ENCODE measurements around the gene TTN.
A peak's percentile ranks its signal among the peaks of the same experiment; 100 is the strongest.

The TTN gene

DNA sequence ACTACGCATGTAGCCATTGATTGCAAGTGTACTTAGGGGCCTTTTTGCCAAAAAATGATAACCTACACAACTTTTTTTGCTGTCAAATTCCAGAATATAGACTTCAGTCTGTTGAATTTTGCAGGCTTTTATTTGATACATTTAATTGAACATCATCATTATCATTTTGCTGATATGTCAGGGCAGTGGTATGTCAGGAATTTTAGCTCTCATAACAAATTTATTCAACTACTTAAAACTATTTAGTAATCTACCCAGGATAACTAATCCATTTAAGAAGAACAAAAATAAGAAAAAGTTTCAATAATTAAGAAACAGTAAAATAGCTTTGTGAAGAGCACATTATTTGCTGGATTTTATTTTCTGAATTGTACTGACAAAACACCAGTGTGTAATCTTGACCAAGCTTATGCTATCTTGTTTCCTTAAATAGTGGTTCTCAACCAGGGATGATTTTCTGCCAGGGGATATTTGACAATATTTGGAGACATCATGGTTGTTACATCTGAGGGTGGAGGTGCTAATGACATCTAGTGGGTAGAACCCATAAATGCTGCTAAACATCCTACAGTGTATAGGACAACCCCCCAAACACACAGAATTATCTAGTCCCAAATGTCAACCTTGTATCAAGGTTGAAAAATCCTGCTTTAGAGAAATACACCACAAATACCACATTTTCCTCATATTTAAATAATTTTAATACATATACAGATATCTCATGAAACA lies 12.1 kb upstream of the TTN start:
- no peak for DNase-seq (ENCODE audit: low read depth in 1 of 2, low spot score in 1 of 2)

DNA sequence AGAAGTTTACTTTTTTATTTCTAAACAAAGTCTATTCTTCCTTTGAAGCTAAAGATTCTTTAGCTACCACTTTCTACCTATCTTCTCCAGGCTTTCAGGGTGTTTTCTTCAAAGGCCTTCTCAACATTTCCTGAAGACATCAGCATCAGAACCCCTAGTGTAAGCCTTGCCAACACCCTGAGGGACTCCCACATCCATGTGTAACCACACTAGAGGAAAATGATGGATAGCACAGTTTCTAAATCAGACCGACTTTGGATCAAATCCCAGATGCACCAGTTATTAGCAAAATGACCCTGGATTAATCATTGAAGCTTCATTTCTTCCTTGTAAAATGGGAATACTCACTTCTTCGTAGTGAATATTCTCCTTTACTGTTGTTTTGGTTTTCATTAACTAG lies 4.7 kb upstream of the TTN start:
- no peak for DNase-seq (ENCODE audit: low read depth in 1 of 2, low spot score in 1 of 2)

DNA sequence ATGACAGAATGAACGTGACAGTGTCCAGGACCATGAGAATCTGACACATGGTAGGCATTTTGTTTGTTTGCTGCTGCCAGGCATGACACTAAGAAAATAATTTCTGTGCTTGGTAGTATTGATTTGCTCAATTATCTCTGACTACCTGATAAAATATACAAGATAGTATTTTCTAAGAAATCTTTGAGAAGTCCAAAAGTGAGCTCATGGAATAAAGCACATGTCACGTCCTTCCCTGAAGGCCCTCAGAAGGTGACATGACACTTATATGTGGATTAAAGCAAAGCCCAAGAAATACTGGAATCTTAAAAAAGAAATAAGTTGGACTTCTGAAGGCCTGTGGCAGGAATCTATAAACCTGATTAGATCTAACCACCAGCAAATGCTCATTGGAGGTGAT lies 3.8 kb upstream of the TTN start:
- DNase-seq (ENCODE audit: low read depth in 1 of 2, low spot score in 1 of 2) = no peak

DNA sequence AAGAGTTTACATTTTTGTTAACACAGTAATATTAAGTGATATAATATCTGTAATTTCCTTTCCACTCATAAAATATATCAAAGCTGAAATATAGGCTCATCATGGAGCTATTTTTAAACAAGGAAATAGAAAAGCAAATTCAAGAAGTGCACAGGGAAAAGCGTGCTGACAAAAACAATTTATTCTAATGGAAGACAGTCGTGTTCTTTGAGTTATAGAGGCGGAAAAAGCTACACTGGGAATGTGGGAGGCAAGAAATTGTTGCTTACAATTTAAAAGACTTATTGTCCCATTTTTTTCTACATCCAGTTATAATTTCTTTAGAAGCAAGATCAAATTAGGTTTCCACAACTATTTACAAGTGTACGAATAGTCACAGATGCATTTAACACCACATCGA lies 3.2 kb upstream of the TTN start:
- no peak for DNase-seq (ENCODE audit: low read depth in 1 of 2, low spot score in 1 of 2)

DNA sequence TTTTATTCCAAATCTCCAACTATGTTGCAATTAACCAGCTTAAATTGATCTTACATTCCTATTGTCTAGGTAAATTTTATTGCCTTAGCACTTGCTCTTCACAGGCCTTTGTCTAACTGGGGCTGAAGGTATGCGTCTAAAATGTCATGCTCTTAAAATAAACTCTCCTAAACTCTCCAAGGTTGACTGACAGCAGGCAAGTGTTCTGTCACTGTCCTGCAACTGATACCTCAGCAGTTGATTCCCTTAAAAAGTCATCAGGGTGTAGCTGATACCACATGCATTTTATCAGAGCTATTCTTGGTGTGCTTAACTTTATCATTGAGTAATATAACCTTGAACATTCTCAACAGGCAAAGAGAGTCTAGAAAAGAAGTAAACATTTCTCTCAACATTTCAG lies 680 bp downstream of the TTN start:
- no peak for DNase-seq (ENCODE audit: low read depth in 1 of 2, low spot score in 1 of 2)

DNA sequence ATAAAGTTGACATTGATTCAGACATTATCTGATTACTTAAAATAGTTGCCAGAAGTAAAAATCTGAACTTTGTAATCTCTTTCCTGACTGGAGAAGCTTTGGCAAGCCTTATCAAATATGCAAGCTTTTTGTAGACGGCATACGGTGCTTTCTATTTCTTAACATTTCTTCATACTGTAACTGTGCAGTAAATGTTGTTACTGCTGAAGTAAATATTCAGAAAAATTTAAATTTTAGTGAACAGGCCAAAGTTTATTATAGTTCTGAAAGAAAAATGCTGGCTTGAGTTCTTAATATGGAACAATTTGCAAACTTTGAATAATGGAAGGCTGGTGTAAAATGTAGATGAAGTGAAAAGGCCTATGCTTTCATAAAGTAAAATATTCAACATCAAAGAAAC lies 1.8 kb downstream of the TTN start:
- DNase-seq (ENCODE audit: low read depth in 1 of 2, low spot score in 1 of 2) = no peak

DNA sequence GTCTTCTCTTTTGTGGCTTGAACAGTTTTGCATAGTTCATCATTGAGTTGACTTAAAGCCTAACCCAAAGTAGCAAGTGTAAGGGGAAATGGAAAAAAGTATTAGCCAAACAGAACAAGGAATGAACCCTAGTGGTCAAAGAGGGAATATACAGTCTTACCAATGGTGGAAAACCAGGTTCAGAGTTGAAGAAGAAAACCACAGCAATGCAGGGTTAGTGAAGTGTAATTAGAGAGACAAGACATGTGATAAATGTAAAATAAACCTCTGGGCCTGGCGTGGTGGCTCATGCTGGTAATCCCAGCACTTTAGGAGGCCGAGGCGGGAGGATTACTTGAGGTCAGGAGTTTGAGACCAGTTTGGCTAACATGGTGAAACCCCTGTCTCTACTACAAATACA lies 2.4 kb downstream of the TTN start:
- no peak for DNase-seq (ENCODE audit: low read depth in 1 of 2, low spot score in 1 of 2)

DNA sequence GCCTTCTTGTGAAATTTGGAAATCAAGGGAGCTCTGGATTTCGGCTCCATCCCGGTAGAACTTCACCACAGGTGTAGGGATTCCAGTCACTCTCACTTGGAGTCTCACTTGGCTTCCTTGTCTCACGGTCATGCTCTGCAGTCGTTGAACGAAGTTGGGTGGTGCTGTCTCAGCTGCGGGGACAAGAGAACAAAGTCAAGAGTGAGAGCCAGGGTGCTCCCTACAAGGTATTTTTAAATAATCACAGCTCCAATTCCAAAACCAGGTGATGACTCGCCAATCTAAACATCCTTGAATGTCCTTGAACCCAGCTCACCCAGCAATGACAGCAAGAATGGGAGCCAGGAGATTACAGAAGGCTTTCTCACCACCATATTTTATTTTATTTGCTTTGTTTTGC lies 6.7 kb downstream of the TTN start:
- DNase-seq (ENCODE audit: low read depth in 1 of 2, low spot score in 1 of 2) = no peak

DNA sequence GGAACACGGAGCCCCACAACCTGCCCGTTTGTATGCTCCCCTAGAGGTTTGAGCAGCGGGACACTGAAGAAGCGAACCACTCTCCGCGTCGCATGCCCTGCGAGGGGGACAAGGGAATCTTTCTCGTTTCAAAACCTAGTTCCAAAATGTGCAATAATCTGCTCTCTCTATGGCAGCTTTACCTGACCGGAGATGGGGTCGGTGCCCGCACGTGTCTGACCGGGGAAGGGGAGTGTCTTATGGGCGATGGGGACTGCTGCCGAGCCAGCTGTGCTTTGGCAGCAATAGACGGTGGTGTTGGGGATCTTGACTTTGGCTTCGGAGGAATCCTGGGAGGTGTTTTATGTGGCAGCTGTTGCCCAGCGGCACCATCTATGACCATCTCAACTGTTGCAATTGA lies 7.9 kb downstream of the TTN start:
- DNase-seq (ENCODE audit: low read depth in 1 of 2, low spot score in 1 of 2) = no peak

DNA sequence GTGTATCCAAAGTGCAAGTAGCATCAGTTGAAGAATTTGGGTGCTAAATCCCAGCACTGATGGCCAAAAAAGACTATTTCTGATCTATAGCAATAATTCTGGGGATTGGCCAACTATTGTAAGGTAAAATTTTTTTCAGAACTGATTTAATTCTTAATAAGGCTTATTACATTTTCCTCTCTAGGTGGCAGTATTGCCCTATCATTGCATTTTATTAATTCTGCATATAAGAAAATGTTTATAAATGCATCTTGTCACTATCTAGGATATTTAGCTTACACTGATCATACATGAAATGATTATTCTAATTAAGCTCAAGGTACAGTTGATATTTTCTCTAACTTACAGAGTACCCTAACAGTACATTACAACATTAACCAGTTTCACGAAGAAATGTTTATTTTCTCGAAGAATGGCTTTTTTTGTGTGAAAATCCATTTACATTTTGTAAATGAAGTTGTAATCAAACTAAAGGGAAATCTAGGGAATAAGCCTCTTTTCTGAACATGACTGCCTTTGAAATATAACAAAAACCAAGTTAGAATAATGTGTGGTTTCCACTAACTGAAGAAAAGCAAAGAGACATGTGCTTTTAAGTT lies 11.0 kb downstream of the TTN start:
- DNase-seq (ENCODE audit: low read depth in 1 of 2, low spot score in 1 of 2) = no peak

DNA sequence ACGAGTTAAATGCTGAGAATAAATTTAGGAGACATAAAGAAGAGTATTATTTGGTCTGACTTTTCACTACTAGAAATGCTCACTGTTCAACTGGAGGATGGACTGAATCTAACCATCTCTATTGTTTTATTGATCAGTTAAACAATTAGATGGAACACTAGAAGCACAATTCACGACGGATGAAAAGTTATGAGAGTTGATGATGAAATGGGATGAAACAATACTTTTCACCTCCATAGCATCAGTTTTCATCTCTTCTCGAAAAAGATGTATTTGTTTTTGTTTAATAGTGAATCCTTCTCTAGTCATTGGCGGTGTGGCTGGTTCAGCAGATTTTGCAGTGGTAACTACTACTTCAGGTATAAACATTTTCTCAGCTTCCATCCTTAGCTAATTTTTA lies 19.3 kb downstream of the TTN start:
- no peak for DNase-seq (ENCODE audit: low read depth in 1 of 2, low spot score in 1 of 2)

DNA sequence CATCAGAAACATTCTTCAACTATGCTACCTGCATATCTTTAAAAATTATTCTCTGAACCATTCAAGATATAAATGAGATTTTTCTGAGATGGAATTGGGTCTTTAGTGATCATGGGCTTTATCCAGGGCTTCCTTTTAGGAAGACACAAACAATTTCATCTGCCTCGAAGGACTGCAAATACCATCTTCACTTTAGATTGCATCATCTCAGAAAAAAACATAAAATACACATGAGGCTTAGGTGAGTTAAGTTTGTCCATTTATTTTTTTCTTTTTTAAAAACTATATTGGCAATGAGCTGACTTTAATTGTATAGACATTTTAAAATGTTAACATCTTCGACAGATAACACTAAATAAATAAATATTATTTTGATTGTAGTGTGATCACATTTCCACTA lies 20.1 kb downstream of the TTN start:
- no peak for DNase-seq (ENCODE audit: low read depth in 1 of 2, low spot score in 1 of 2)

DNA sequence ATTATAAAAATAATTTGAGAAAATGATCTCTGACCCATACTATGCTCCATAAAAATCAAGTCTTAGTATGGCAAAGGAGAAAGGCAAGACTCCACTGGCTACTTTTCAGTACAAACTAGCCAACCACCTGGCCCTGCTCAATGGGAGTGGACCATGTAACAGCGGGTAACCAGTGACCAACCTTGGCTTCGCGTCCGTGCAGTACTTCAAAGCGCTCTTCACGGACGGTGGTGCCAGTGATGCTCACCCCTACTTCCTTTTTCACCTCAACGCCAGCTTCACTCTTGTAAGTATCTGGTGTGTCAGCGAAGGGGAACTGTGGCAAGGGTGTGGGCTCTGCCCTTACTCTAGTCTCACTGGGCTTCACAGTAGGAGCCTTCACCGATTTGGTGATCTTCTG lies 23.3 kb downstream of the TTN start:
- no peak for DNase-seq (ENCODE audit: low read depth in 1 of 2, low spot score in 1 of 2)

DNA sequence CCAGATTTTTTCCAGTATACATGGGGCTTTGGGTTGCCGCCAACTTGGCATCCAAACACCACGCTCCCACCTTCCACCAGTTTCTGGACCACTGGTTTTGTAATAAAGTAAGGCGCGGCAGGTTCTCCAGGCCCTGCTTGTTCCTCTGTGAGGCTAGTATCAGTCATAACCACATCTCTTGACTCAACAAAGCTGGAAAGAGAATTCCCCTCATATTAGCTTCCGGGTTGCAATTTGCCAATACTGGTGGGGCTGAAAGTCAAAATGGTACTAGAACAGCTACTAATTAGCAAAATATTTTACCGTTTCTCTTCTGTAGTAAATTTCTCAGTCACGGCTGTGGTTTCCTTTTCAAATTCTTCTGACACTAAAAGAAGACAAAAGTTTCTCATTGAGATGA lies 25.0 kb downstream of the TTN start:
- DNase-seq (ENCODE audit: low read depth in 1 of 2, low spot score in 1 of 2) = no peak

DNA sequence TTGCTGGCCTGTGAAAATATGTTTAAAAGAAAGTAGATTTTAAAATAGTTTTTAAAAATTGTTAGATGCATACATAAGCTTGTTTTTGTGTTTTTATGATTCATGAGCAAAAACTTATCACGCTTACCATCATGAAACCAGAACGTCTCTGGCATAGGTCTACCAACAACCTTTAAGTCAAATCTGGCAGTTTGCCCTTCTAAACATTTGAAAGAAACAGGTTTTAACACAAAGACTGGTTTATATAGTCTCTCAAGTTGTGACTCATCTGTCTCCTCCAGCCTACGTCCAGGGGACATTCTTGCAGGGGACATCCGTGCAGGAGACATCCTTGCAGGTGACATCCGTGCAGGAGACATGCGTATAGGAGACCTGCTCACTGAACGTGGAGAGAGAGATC lies 29.6 kb downstream of the TTN start:
- no peak for DNase-seq (ENCODE audit: low read depth in 1 of 2, low spot score in 1 of 2)

DNA sequence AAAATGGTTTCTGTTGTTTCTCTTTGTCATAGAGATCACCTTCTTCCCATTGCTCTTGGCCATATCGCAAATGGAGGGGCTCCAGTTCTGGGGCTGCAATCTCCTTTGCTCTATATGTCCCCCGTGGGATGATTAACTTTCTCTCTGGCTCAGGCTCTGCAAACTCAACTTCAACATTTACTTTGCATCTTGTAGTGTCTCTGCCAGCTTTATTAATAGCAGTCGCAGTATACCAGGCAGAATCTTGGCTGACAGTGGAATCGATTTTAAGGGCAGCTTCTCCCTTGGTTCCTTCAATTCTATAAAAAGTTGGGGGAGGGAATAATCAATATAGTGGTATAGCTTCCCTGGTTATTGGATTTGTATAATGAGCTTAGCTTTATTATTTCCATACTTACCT lies 30.5 kb downstream of the TTN start:
- DNase-seq (ENCODE audit: low read depth in 1 of 2, low spot score in 1 of 2) = no peak

DNA sequence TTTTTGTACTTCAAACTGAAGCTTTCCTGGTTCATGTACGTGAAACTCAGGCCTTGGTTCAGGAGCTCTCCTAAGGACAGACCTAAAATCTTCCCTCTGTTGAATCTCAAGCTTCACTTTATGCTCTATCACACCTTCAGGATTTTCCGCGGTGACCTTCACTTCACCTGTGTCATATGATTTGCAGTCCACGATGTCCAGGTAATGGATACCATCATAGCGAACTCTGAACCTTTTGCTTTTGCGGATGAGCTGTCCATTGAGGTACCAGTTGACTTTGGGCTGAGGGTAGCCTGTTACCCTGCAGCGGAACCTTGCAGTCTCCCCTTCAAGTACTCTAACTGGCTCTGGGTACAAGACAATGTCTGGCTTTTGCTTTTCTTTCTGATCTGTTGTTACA lies 31.2 kb downstream of the TTN start:
- DNase-seq (ENCODE audit: low read depth in 1 of 2, low spot score in 1 of 2) = no peak

DNA sequence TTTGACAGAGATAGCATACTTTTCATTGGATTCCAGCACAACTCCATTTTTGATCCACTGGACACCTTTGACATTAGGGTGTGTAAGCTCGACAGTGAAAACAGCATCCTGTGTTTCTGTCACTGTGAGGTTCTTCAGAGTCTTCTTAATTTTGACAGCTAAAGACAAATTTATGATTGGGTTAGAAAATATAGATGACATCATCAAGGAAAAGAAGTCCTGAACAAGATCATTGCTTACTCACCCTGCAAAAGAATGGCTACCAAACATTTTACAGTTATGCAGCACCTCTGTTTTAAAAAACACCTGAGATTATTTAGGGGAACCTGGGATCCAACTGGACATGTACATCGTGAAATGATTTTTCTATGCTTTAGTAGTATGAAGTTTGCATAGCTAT lies 36.7 kb downstream of the TTN start:
- no peak for DNase-seq (ENCODE audit: low read depth in 1 of 2, low spot score in 1 of 2)

DNA sequence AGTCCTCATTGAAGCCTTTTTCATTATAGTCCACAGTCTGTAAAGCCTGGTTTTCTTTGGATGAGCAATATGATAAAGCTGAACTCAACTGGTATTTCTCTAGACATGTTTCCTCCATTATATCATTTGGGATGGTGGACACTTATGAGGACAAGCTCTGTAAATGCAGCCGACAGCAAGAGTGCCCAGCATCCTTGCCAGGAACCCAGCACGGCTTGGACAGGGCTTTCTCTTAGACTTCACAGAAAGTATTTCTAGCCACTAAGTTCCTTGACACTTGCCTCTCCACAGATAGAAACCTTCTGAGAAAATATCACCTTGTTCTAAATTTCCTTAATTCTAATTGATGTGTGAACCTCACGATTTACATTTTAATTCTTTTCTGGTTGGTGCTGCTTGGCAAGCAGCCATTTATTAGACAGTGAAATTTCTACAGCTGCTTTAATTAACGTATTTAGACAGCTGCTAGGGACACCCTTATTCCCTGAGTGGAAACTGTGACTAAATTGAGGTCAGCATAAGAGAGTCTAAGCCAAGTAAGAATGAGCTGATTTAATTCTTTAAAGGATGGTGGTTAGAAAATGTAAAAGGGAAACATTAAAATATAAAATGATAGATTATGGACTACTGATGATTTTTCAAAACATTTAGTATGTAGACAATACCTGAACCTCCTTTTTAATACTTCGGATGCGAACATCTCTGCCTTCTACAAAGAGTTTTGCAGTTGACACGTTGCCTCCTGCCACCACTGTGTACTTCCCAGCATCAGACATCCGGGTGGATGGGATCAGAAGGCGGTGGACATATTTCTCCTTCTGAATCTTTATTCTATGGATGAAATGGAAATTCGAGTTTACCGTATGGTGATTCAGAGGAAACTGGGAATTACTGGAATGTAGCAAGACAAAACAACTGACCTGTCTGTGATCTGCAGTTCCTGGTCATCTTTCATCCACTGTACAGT lies 39.8 kb downstream of the TTN start:
- DNase-seq (ENCODE audit: low read depth in 1 of 2, low spot score in 1 of 2) = no peak

DNA sequence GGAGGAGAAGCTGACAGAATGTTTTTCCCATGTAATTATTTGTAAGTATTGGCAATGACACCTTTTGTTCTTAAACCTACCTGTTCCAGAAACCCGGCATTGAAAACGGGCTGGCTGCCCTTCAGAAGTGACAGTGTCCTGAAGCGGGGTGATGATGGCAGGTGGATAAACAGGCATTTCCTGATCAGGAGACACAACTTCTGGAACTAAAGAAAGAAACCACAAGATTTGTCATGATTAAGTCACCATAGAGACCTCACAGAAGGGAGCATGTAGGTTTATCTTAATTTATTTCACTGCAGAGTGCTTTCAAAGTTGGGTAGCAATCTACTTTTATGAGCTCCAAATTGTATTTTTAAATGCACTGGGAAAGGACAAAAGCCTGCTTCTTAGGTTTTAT lies 43.1 kb downstream of the TTN start:
- DNase-seq (ENCODE audit: low read depth in 1 of 2, low spot score in 1 of 2) = no peak

DNA sequence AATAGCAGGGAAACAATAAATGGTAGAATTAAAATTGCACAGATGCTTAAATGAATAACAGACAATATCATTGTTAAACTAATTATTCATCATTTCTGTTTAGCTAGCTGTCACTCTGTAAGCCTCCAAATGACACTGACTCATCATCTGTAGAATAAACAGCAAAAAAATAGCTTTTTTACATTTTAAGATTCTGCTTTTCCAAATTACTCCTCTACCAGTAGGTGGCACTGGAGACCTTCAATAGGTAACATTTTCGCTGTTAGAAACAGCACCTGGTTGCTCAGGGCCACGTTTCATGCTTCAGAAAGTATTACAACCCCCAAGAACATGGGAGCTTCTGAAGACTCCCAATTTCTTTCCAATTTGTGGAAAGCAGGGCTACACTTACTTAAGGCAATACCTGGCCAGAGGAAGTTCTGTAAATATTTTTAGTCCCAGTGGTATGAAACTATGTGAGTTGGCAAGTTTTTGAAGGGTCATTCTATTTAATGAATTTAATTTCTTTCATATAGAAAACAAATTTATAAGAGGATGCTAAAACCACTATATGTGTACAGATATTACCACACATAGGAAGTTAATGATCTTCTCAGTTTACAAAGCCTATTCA lies 45.4 kb downstream of the TTN start:
- DNase-seq (ENCODE audit: low read depth in 1 of 2, low spot score in 1 of 2) = peak in 1 of 2 donors; percentile 36

DNA sequence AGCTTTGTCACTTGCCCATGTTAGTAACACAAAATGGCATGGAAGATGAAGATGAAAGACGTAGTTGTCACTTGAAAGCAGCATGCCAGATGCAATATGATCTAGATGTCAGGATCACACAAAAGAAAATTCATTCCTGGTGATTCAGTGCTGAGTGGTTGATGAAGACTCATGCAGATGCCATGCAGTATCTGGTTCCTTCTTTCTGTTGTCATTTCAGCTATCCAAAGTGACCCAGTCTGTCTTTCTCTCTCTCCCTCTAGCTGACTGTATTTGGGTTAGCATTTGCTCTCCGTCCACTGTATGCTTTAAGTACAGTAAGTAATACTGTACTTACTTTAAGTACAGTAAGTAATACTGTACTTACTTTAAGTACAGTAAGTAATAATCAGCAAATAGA lies 50.4 kb downstream of the TTN start:
- no peak for DNase-seq (ENCODE audit: low read depth in 1 of 2, low spot score in 1 of 2)

Measured in activated CD4-positive, alpha-beta T cell treated with anti-CD3 and anti-CD28 coated beads, Interleukin-2, amount 50 U/mL, for 24 hours (primary cell).